ENCODE results near the gene SGSH.
A peak's percentile ranks its signal among the peaks of the same experiment; 100 is the strongest.

- TF ChIP-seq CTCF (IDR thresholded peaks at IDR 0.05) (peak; percentile 66 to 90 (median 80)), POLR2A (IDR thresholded peaks at IDR 0.05) (no peak)
Observed at GRCh38 chr17:80195671-80196529, 24.2 kb downstream of the SGSH start.

Data from testis (tissue), 2 donors.